ENCODE results near the gene ESR1.

The ESR1 gene

DNA sequence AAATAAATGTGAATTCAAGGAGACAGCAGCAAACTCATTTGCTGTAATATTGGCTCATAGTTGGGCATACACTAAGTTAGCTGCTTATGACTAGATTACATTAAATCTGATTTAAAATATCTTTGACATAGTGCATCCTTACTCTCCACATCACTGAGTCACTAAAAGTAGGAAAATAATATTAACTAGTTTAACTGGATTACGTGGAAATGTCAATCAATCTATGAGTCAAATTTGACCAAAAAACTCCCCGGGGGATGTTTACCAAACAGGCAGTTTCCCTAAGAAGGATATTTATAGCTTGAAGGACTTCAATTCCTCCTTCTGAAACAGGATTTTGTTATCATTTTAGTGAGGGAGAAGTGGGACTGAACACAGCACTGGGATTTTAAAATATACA is 366.5 kb downstream of the ESR1 start:
- Histone ChIP-seq H3K27me3 (replicated peaks; ENCODE audit: insufficient read depth, low read length) (no peaks in the 10 kb centered on the region), H3F3A (ENCODE audit: insufficient read depth, low read length) (no peaks in the 10 kb centered on the region), H3K9me2 (replicated peaks; ENCODE audit: insufficient read depth, low read length) (no peaks in the 10 kb centered on the region), H3K36me3 (replicated peaks; ENCODE audit: insufficient read depth, low read length) (no peaks in the 10 kb centered on the region), H3K27ac (ENCODE audit: low read length) (no peak overlapping the region), H3K9me3 (replicated peaks; ENCODE audit: insufficient read depth, low read length) (no peaks in the 10 kb centered on the region), H3K4me2 (ENCODE audit: low read depth, low read length) (no peak overlapping the region), H3K4me1 (ENCODE audit: low read length) (no peaks in the 10 kb centered on the region), H2AFZ (ENCODE audit: low read length) (no peak overlapping the region), H3K4me3 (ENCODE audit: low read length) (no peak overlapping the region), H4K20me1 (ENCODE audit: insufficient read depth, low read length) (no peaks in the 10 kb centered on the region), H3K79me2 (ENCODE audit: low read length) (no peaks in the 10 kb centered on the region), H3K9ac (ENCODE audit: low read length) (no peak overlapping the region)
- DNase-seq: no peak
- TF ChIP-seq, protein P1, sequence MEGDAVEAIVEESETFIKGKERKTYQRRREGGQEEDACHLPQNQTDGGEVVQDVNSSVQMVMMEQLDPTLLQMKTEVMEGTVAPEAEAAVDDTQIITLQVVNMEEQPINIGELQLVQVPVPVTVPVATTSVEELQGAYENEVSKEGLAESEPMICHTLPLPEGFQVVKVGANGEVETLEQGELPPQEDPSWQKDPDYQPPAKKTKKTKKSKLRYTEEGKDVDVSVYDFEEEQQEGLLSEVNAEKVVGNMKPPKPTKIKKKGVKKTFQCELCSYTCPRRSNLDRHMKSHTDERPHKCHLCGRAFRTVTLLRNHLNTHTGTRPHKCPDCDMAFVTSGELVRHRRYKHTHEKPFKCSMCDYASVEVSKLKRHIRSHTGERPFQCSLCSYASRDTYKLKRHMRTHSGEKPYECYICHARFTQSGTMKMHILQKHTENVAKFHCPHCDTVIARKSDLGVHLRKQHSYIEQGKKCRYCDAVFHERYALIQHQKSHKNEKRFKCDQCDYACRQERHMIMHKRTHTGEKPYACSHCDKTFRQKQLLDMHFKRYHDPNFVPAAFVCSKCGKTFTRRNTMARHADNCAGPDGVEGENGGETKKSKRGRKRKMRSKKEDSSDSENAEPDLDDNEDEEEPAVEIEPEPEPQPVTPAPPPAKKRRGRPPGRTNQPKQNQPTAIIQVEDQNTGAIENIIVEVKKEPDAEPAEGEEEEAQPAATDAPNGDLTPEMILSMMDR (IDR thresholded peaks at IDR 0.05; ENCODE audit: low read length): no peak
- no peak for TF ChIP-seq EZH2 (optimal IDR thresholded peaks at IDR 0.05; ENCODE audit: low read depth, low read length)
- no peak for TF ChIP-seq EZH2phosphoT487 (IDR thresholded peaks at IDR 0.05; ENCODE audit: low read length)

DNA sequence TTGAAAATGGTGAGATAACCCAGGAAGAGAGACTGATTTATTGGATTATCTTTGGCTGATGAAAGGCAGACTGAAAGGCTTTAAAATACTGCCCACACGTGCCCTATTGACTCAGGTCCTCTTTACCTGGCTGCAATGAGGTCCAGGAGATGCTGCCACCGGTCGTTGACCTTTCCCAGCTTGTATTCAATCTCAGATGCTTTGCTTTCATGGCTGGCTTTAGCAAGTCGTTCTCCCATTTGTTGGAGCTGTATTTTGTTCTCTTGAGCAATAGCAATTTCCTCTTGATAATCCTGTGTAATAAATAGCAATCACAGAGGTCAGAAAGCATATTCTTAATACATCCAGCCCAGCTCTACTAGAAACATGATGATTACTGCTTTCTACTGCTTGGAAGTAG is 368.8 kb downstream of the ESR1 start:
- Histone ChIP-seq H3K9me2 (replicated peaks; ENCODE audit: insufficient read depth, low read length) (no peaks in the 10 kb centered on the region), H2AFZ (ENCODE audit: low read length) (no peak overlapping the region), H3K36me3 (replicated peaks; ENCODE audit: insufficient read depth, low read length) (no peaks in the 10 kb centered on the region), H3K79me2 (ENCODE audit: low read length) (no peaks in the 10 kb centered on the region), H4K20me1 (ENCODE audit: insufficient read depth, low read length) (no peaks in the 10 kb centered on the region), H3K27me3 (replicated peaks; ENCODE audit: insufficient read depth, low read length) (no peaks in the 10 kb centered on the region), H3K9me3 (replicated peaks; ENCODE audit: insufficient read depth, low read length) (no peaks in the 10 kb centered on the region), H3K27ac (ENCODE audit: low read length) (no peak overlapping the region), H3K9ac (ENCODE audit: low read length) (no peak overlapping the region), H3K4me1 (ENCODE audit: low read length) (no peaks in the 10 kb centered on the region), H3F3A (ENCODE audit: insufficient read depth, low read length) (no peaks in the 10 kb centered on the region), H3K4me3 (ENCODE audit: low read length) (no peak overlapping the region), H3K4me2 (ENCODE audit: low read depth, low read length) (no peak overlapping the region)
- no peak for DNase-seq
- TF ChIP-seq EZH2phosphoT487 (IDR thresholded peaks at IDR 0.05; ENCODE audit: low read length): no peak
- no peak for TF ChIP-seq EZH2 (optimal IDR thresholded peaks at IDR 0.05; ENCODE audit: low read depth, low read length)
- TF ChIP-seq, protein P1 (IDR thresholded peaks at IDR 0.05; ENCODE audit: low read length): no peak

Data from MM.1S (cell line).